HL-60 (cell line): ENCODE data around the gene EPOP.
"Not testable (repeated sequence)": the region's sequence is repeated elsewhere in the genome, so short reads cannot be mapped to it uniquely, and the experiment has no call there.

Experiments used
- DNase-seq, 2 experiments: peaks; one replicate each; pipeline ENCODE4 v3.0.0-alpha.2; 2010 to 2020; ENCODE audit warnings: low read depth in 1 of 2, low spot score in 1 of 2
- H3K27ac ChIP-seq: fragments of 250-450 bp; sonication (Bioruptor Pico); replicated peaks from 2 replicates; pipeline ENCODE4 v1.5.1; 2020; ENCODE audit warnings: mild to moderate bottlenecking, moderate library complexity
- H3K27me3 ChIP-seq: fragments of 250-450 bp; sonication (Bioruptor Pico); 2 replicates; pipeline ENCODE4 v1.5.1; 2021; ENCODE audit warnings: mild to moderate bottlenecking, moderate library complexity; ENCODE audit not compliant: insufficient read depth, poor library complexity, severe bottlenecking
- H3K4me3 ChIP-seq: replicated peaks from 2 replicates; pipeline ENCODE4 v1.5.1; 2011; ENCODE audit warnings: mild to moderate bottlenecking, control low read depth, low read length; ENCODE audit not compliant: insufficient read depth
- CTCF ChIP-seq: IDR thresholded peaks from one replicate; pipeline ENCODE4 v1.5.1; 2011; ENCODE audit warnings: low read length, control low read depth, inconsistent platforms; ENCODE audit not compliant: insufficient read depth
- GABPA ChIP-seq: IDR thresholded peaks from 2 replicates; pipeline ENCODE4 v1.6.1; 2012; ENCODE audit warnings: low read depth
- POLR2AphosphoS5 ChIP-seq: IDR thresholded peaks from 2 replicates; pipeline ENCODE4 v1.6.1; 2012; ENCODE audit warnings: low read depth
- REST ChIP-seq: IDR thresholded peaks from 2 replicates; pipeline ENCODE4 v1.6.1; 2012; ENCODE audit warnings: low read depth; ENCODE audit not compliant: insufficient replicate concordance
- SPI1 ChIP-seq: IDR thresholded peaks from 2 replicates; pipeline ENCODE4 v1.6.1; 2012; ENCODE audit warnings: low read depth, mild to moderate bottlenecking, borderline replicate concordance

EPOP gene

GRCh38 chr17:38628441-38628840 is 46.3 kb downstream of the EPOP start:
- TF ChIP-seq GABPA (no peak), CTCF (no peak), SPI1 (no peak), POLR2AphosphoS5 (no peak), REST (no peak)
- DNase-seq = no peak
- H3K27me3 ChIP-seq = peaks cover 3% of the 10 kb centered on the region
- no peak overlapping the region for H3K27ac ChIP-seq
- no peak overlapping the region for H3K4me3 ChIP-seq

GRCh38 chr17:38627957-38628356 is 46.8 kb downstream of the EPOP start:
- no peak for DNase-seq
- no peak overlapping the region for H3K4me3 ChIP-seq
- TF ChIP-seq CTCF (no peak), REST (no peak), SPI1 (no peak), GABPA (no peak), POLR2AphosphoS5 (no peak)
- H3K27me3 ChIP-seq = peaks cover 3% of the 10 kb centered on the region
- no peak overlapping the region for H3K27ac ChIP-seq

GRCh38 chr17:38626606-38627226 is 48.0 kb downstream of the EPOP start:
- H3K4me3 ChIP-seq, H3K27ac ChIP-seq, H3K27me3 ChIP-seq, DNase-seq: not testable (repeated sequence)

GRCh38 chr17:38625482-38625881 is 49.3 kb downstream of the EPOP start:
- no peak for DNase-seq
- Histone ChIP-seq H3K27ac (no peak overlapping the region), H3K27me3 (peaks cover 6% of the 10 kb centered on the region), H3K4me3 (no peak overlapping the region)
- TF ChIP-seq POLR2AphosphoS5 (no peak), CTCF (no peak), GABPA (no peak), REST (no peak), SPI1 (no peak)

GRCh38 chr17:38624782-38625355 is 49.9 kb downstream of the EPOP start:
- DNase-seq = peak in 1 of 2 experiments; percentile 19
- not testable (repeated sequence) for H3K27ac ChIP-seq, H3K27me3 ChIP-seq, H3K4me3 ChIP-seq
